Kidney epithelial cell (primary cell): ENCODE data around the gene ATXN1. TPM values are rescaled to one million over a fixed set of nuclear protein-coding genes. Genes with fewer than 3 reads are reported as not detected.
A peak's percentile ranks its signal among the peaks of the same experiment; 100 is the strongest.

Experiments used
- DNase-seq: peaks from one replicate; pipeline ENCODE4 v3.0.0-alpha.2; 2010; ENCODE audit warnings: low read depth
- H3K27me3 ChIP-seq: 2 replicates; pipeline ENCODE4 v1.6.0; 2011; ENCODE audit warnings: low read length; ENCODE audit not compliant: control insufficient read depth, insufficient read depth
- H3K36me3 ChIP-seq: 2 replicates; pipeline ENCODE4 v1.5.1; 2011; ENCODE audit warnings: low read length; ENCODE audit not compliant: control insufficient read depth, insufficient read depth
- H3K4me3 ChIP-seq: 2 replicates; pipeline ENCODE4 v1.5.1; 2011; ENCODE audit warnings: low read depth, mild to moderate bottlenecking, control low read depth, low read length
- CTCF ChIP-seq: IDR thresholded peaks from 2 replicates; pipeline ENCODE4 v1.5.1; 2011; ENCODE audit warnings: mild to moderate bottlenecking, moderate library complexity, low read length, control low read depth, inconsistent platforms; ENCODE audit not compliant: insufficient read depth, poor library complexity, severe bottlenecking
- total RNA-seq: library from RNA; depleted of rRNA; stranded (reverse); fragments of >200 nt; gene quantifications from 2 replicates; pipeline ENCODE4 v1.2.3, GENCODE V29; 2015

Gene ATXN1
- total RNA-seq, 1 donor from 2014 or later = 12.5 TPM

GRCh38 chr6:16295471-16295870 lies 465.8 kb downstream of the ATXN1 start:
- Histone ChIP-seq H3K36me3 (no peaks in the 10 kb centered on the region), H3K27me3 (no peaks in the 10 kb centered on the region), H3K4me3 (no peak overlapping the region)
- no peak for TF ChIP-seq CTCF
- DNase-seq = no peak

- DNase-seq = no peak
- Histone ChIP-seq H3K36me3 (no peaks in the 10 kb centered on the region), H3K4me3 (no peak overlapping the region), H3K27me3 (no peaks in the 10 kb centered on the region)
- TF ChIP-seq CTCF = no peak
Observed at GRCh38 chr6:16295060-16295459, 466.2 kb downstream of the ATXN1 start.

GRCh38 chr6:16294371-16294770 lies 466.9 kb downstream of the ATXN1 start:
- TF ChIP-seq CTCF = no peak
- no peaks in the 10 kb centered on the region for H3K36me3 ChIP-seq
- no peak for DNase-seq
- H3K4me3 ChIP-seq = no peak overlapping the region
- H3K27me3 ChIP-seq = no peaks in the 10 kb centered on the region

GRCh38 chr6:16292942-16293341 lies 468.3 kb downstream of the ATXN1 start:
- H3K27me3 ChIP-seq = no peaks in the 10 kb centered on the region
- peak; percentile 29 for DNase-seq
- no peaks in the 10 kb centered on the region for H3K36me3 ChIP-seq
- TF ChIP-seq CTCF = no peak
- H3K4me3 ChIP-seq = no peak overlapping the region

- Histone ChIP-seq H3K27me3 (no peaks in the 10 kb centered on the region), H3K4me3 (no peak overlapping the region), H3K36me3 (no peaks in the 10 kb centered on the region)
- no peak for DNase-seq
- TF ChIP-seq CTCF = no peak
Observed at GRCh38 chr6:16292432-16292831, 468.8 kb downstream of the ATXN1 start.

- Histone ChIP-seq H3K4me3 (no peak overlapping the region), H3K27me3 (no peaks in the 10 kb centered on the region), H3K36me3 (no peaks in the 10 kb centered on the region)
- no peak for DNase-seq
- TF ChIP-seq CTCF = no peak
Observed at GRCh38 chr6:16291739-16292138, 469.5 kb downstream of the ATXN1 start.
